ENCODE data around the gene KLHL25.
A peak's percentile ranks its signal among the peaks of the same experiment; 100 is the strongest.

The KLHL25 gene

GRCh38 chr15:85792102-85792731 is 2.5 kb downstream of the KLHL25 start:
- no peak overlapping the region for H3K27ac ChIP-seq (ENCODE audit: low read depth, low read length)
- no peaks in the 10 kb centered on the region for H3K9me3 ChIP-seq (ENCODE audit: insufficient read depth, low read depth, low read length)
- no peak overlapping the region for H4K8ac ChIP-seq (ENCODE audit: low read depth, low read length)
- H3K79me2 ChIP-seq (ENCODE audit: control insufficient read depth, insufficient read depth, low read length, poor library complexity) = peaks cover 6% of the 10 kb centered on the region
- no peak overlapping the region for H3K23ac ChIP-seq (ENCODE audit: low read length)
- H3K79me1 ChIP-seq (ENCODE audit: low read length) = peaks cover 9% of the 10 kb centered on the region
- H3K4me2 ChIP-seq (ENCODE audit: low read length) = no peak overlapping the region
- H4K12ac ChIP-seq (ENCODE audit: low read depth, low read length) = no peak overlapping the region
- H3K27me3 ChIP-seq (ENCODE audit: insufficient read depth, low read length) = no peaks in the 10 kb centered on the region
- no peak overlapping the region for H2BK120ac ChIP-seq (ENCODE audit: insufficient read depth, low read length, poor library complexity)
- no peak overlapping the region for H2BK12ac ChIP-seq (ENCODE audit: low read length)
- H2AK5ac ChIP-seq (ENCODE audit: low read length) = no peak overlapping the region
- H3K14ac ChIP-seq (ENCODE audit: low read length) = no peak overlapping the region
- no peak overlapping the region for H3K4me3 ChIP-seq (ENCODE audit: low read depth, low read length)
- no peak for DNase-seq
- no peak overlapping the region for H2AFZ ChIP-seq (ENCODE audit: insufficient read depth, low read length, poor library complexity)
- H3K4ac ChIP-seq (ENCODE audit: low read depth, low read length) = no peak overlapping the region
- H3K4me1 ChIP-seq (ENCODE audit: control insufficient read depth in 1 of 2, insufficient read depth in 2 of 2, low read length in 2 of 2) = peaks cover 13 to 29% of the 10 kb centered on the region in 2 experiments
- no peak overlapping the region for H4K91ac ChIP-seq (ENCODE audit: low read depth, low read length)
- peak overlapping the region; percentile 34 for H3K18ac ChIP-seq (ENCODE audit: low read length)
- H3K36me3 ChIP-seq (ENCODE audit: control insufficient read depth in 1 of 2, insufficient read depth in 2 of 2, low read length in 2 of 2) = no peaks in the 10 kb centered on the region
- no CpG with 5 or more reads among the region's 4 CpGs for WGBS (ENCODE audit: extremely low coverage, insufficient coverage, insufficient read length)
- no peak overlapping the region for H3K9ac ChIP-seq (ENCODE audit: low read length)
- no peak overlapping the region for H2BK5ac ChIP-seq (ENCODE audit: low read depth, low read length, poor library complexity)

- H3K9ac ChIP-seq (ENCODE audit: low read length) = no peak overlapping the region
- no peak overlapping the region for H4K8ac ChIP-seq (ENCODE audit: low read depth, low read length)
- no peak overlapping the region for H3K4me3 ChIP-seq (ENCODE audit: low read depth, low read length)
- no peak overlapping the region for H3K14ac ChIP-seq (ENCODE audit: low read length)
- H3K23ac ChIP-seq (ENCODE audit: low read length) = no peak overlapping the region
- H4K91ac ChIP-seq (ENCODE audit: low read depth, low read length) = no peak overlapping the region
- H3K9me3 ChIP-seq (ENCODE audit: insufficient read depth, low read depth, low read length) = no peaks in the 10 kb centered on the region
- peaks cover 22 to 33% of the 10 kb centered on the region in 2 experiments for H3K4me1 ChIP-seq (ENCODE audit: control insufficient read depth in 1 of 2, insufficient read depth in 2 of 2, low read length in 2 of 2)
- no peak overlapping the region for H2BK5ac ChIP-seq (ENCODE audit: low read depth, low read length, poor library complexity)
- H3K18ac ChIP-seq (ENCODE audit: low read length) = peak overlapping the region; percentile 17
- no peak for DNase-seq
- H3K27me3 ChIP-seq (ENCODE audit: insufficient read depth, low read length) = no peaks in the 10 kb centered on the region
- H3K27ac ChIP-seq (ENCODE audit: low read depth, low read length) = no peak overlapping the region
- H3K79me2 ChIP-seq (ENCODE audit: control insufficient read depth, insufficient read depth, low read length, poor library complexity) = peaks cover 8% of the 10 kb centered on the region
- H2BK12ac ChIP-seq (ENCODE audit: low read length) = no peak overlapping the region
- H3K79me1 ChIP-seq (ENCODE audit: low read length) = peaks cover 11% of the 10 kb centered on the region
- no peak overlapping the region for H2AK5ac ChIP-seq (ENCODE audit: low read length)
- H2BK120ac ChIP-seq (ENCODE audit: insufficient read depth, low read length, poor library complexity) = no peak overlapping the region
- no peak overlapping the region for H3K4ac ChIP-seq (ENCODE audit: low read depth, low read length)
- H3K36me3 ChIP-seq (ENCODE audit: control insufficient read depth in 1 of 2, insufficient read depth in 2 of 2, low read length in 2 of 2) = no peaks in the 10 kb centered on the region
- no peak overlapping the region for H3K4me2 ChIP-seq (ENCODE audit: low read length)
- WGBS (ENCODE audit: extremely low coverage, insufficient coverage, insufficient read length) = no CpG with 5 or more reads among the region's 7 CpGs
- no peak overlapping the region for H4K12ac ChIP-seq (ENCODE audit: low read depth, low read length)
- no peak overlapping the region for H2AFZ ChIP-seq (ENCODE audit: insufficient read depth, low read length, poor library complexity)
Measured at GRCh38 chr15:85789496-85789875, 5.2 kb downstream of the KLHL25 start.

GRCh38 chr15:85788771-85789495 is 5.8 kb downstream of the KLHL25 start:
- Histone ChIP-seq H3K79me2 (ENCODE audit: control insufficient read depth, insufficient read depth, low read length, poor library complexity) (peaks cover 4% of the 10 kb centered on the region), H3K4ac (ENCODE audit: low read depth, low read length) (peak overlapping the region; percentile 35), H3K18ac (ENCODE audit: low read length) (no peak overlapping the region), H3K14ac (ENCODE audit: low read length) (no peak overlapping the region), H2BK120ac (ENCODE audit: insufficient read depth, low read length, poor library complexity) (no peak overlapping the region), H3K9me3 (ENCODE audit: insufficient read depth, low read depth, low read length) (no peaks in the 10 kb centered on the region), H3K79me1 (ENCODE audit: low read length) (peaks cover 6% of the 10 kb centered on the region), H2AFZ (ENCODE audit: insufficient read depth, low read length, poor library complexity) (no peak overlapping the region), H3K36me3 (ENCODE audit: control insufficient read depth in 1 of 2, insufficient read depth in 2 of 2, low read length in 2 of 2) (no peaks in the 10 kb centered on the region), H3K27me3 (ENCODE audit: insufficient read depth, low read length) (no peaks in the 10 kb centered on the region), H3K4me3 (ENCODE audit: low read depth, low read length) (no peak overlapping the region), H3K9ac (ENCODE audit: low read length) (no peak overlapping the region), H3K4me2 (ENCODE audit: low read length) (no peak overlapping the region), H3K27ac (ENCODE audit: low read depth, low read length) (no peak overlapping the region), H4K8ac (ENCODE audit: low read depth, low read length) (no peak overlapping the region), H4K91ac (ENCODE audit: low read depth, low read length) (no peak overlapping the region), H2BK12ac (ENCODE audit: low read length) (no peak overlapping the region), H4K12ac (ENCODE audit: low read depth, low read length) (no peak overlapping the region), H2AK5ac (ENCODE audit: low read length) (no peak overlapping the region), H3K23ac (ENCODE audit: low read length) (no peak overlapping the region), H2BK5ac (ENCODE audit: low read depth, low read length, poor library complexity) (no peak overlapping the region), H3K4me1 (ENCODE audit: control insufficient read depth in 1 of 2, insufficient read depth in 2 of 2, low read length in 2 of 2) (peaks cover 22 to 33% of the 10 kb centered on the region in 2 experiments)
- peak in 1 of 2 donors; percentile 58 for DNase-seq
- no CpG with 5 or more reads among the region's 12 CpGs for whole genome bisulfite sequencing (ENCODE audit: extremely low coverage, insufficient coverage, insufficient read length)

GRCh38 chr15:85786781-85787114 is 8.0 kb downstream of the KLHL25 start:
- H2AK5ac ChIP-seq (ENCODE audit: low read length) = no peak overlapping the region
- H4K91ac ChIP-seq (ENCODE audit: low read depth, low read length) = peak overlapping the region; percentile 65
- H2AFZ ChIP-seq (ENCODE audit: insufficient read depth, low read length, poor library complexity) = no peak overlapping the region
- H3K4me3 ChIP-seq (ENCODE audit: low read depth, low read length) = no peak overlapping the region
- peaks cover 4% of the 10 kb centered on the region for H3K79me2 ChIP-seq (ENCODE audit: control insufficient read depth, insufficient read depth, low read length, poor library complexity)
- no peak overlapping the region for H4K8ac ChIP-seq (ENCODE audit: low read depth, low read length)
- no peaks in the 10 kb centered on the region for H3K27me3 ChIP-seq (ENCODE audit: insufficient read depth, low read length)
- H3K14ac ChIP-seq (ENCODE audit: low read length) = no peak overlapping the region
- peaks cover 18 to 23% of the 10 kb centered on the region in 2 experiments for H3K4me1 ChIP-seq (ENCODE audit: control insufficient read depth in 1 of 2, insufficient read depth in 2 of 2, low read length in 2 of 2)
- H4K12ac ChIP-seq (ENCODE audit: low read depth, low read length) = no peak overlapping the region
- H3K27ac ChIP-seq (ENCODE audit: low read depth, low read length) = peak overlapping the region; percentile 84
- H3K18ac ChIP-seq (ENCODE audit: low read length) = no peak overlapping the region
- H3K79me1 ChIP-seq (ENCODE audit: low read length) = peaks cover 6% of the 10 kb centered on the region
- H3K9me3 ChIP-seq (ENCODE audit: insufficient read depth, low read depth, low read length) = no peaks in the 10 kb centered on the region
- no peak overlapping the region for H3K23ac ChIP-seq (ENCODE audit: low read length)
- H3K4ac ChIP-seq (ENCODE audit: low read depth, low read length) = no peak overlapping the region
- H2BK120ac ChIP-seq (ENCODE audit: insufficient read depth, low read length, poor library complexity) = no peak overlapping the region
- no CpG with 5 or more reads among the region's 3 CpGs for WGBS (ENCODE audit: extremely low coverage, insufficient coverage, insufficient read length)
- H3K9ac ChIP-seq (ENCODE audit: low read length) = no peak overlapping the region
- peak overlapping the region; percentile 10 for H3K4me2 ChIP-seq (ENCODE audit: low read length)
- DNase-seq = no peak
- no peak overlapping the region for H2BK12ac ChIP-seq (ENCODE audit: low read length)
- H3K36me3 ChIP-seq (ENCODE audit: control insufficient read depth in 1 of 2, insufficient read depth in 2 of 2, low read length in 2 of 2) = peaks cover 0 to 2% of the 10 kb centered on the region in 2 experiments
- H2BK5ac ChIP-seq (ENCODE audit: low read depth, low read length, poor library complexity) = no peak overlapping the region
